GM21447 (cell line): ENCODE measurements around the gene PPTC7.
"Not testable (repeated sequence)": the region's sequence is repeated elsewhere in the genome, so short reads cannot be mapped to it uniquely, and the experiment has no call there.

Experiments
- ATAC-seq: cut with Tn5 transposase; IDR thresholded peaks from one replicate; pipeline ENCODE4 v1.9.1; 2021; ENCODE audit not compliant: unreplicated experiment

Gene PPTC7

GRCh38 chr12:110537605-110538409 is 45.3 kb downstream of the PPTC7 start:
- ATAC-seq = no peak

GRCh38 chr12:110536834-110537604 is 46.1 kb downstream of the PPTC7 start:
- no peak for ATAC-seq

- ATAC-seq = no peak
Observed at GRCh38 chr12:110534811-110535210, 48.3 kb downstream of the PPTC7 start.

- no peak for ATAC-seq
Observed at GRCh38 chr12:110533607-110534006, 49.5 kb downstream of the PPTC7 start.

- ATAC-seq = no peak
Observed at GRCh38 chr12:110532644-110533043, 50.5 kb downstream of the PPTC7 start.

GRCh38 chr12:110531741-110532333 is 51.3 kb downstream of the PPTC7 start:
- peak; percentile 84 for ATAC-seq

GRCh38 chr12:110530511-110530910 is 52.6 kb downstream of the PPTC7 start:
- no peak for ATAC-seq

GRCh38 chr12:110528277-110528839 is 54.8 kb downstream of the PPTC7 start:
- ATAC-seq = no peak

- ATAC-seq = not testable (repeated sequence)
Observed at GRCh38 chr12:110520876-110521712, 62.0 kb downstream of the PPTC7 start.

- not testable (repeated sequence) for ATAC-seq
Observed at GRCh38 chr12:110518014-110518413, 65.1 kb downstream of the PPTC7 start.

GRCh38 chr12:110516995-110517394 is 66.1 kb downstream of the PPTC7 start:
- no peak for ATAC-seq

GRCh38 chr12:110514363-110514762 is 68.8 kb downstream of the PPTC7 start:
- ATAC-seq = no peak

GRCh38 chr12:110513842-110514241 is 69.3 kb downstream of the PPTC7 start:
- ATAC-seq = no peak

GRCh38 chr12:110508071-110508586 is 75.0 kb downstream of the PPTC7 start:
- ATAC-seq = no peak

- no peak for ATAC-seq
Observed at GRCh38 chr12:110505332-110505731, 77.8 kb downstream of the PPTC7 start.

GRCh38 chr12:110503432-110503831 is 79.7 kb downstream of the PPTC7 start:
- ATAC-seq = no peak

- ATAC-seq = peak; percentile 89
Observed at GRCh38 chr12:110501752-110502738, 81.1 kb downstream of the PPTC7 start, which contains the start of the genes RAD9B and VPS29. RAD9B (plus strand) TSS chr12:110502331; CDS start chr12:110502338, 7 bp downstream. VPS29 (minus strand) TSS chr12:110502111; CDS start chr12:110502051, 60 bp downstream.

- ATAC-seq = peak; percentile 21
Observed at GRCh38 chr12:110501399-110501751, 81.7 kb downstream of the PPTC7 start.
